Bronchial epithelial cell (primary cell): ENCODE data around the gene PDZD8. TPM values are rescaled to one million over a fixed set of nuclear protein-coding genes. Genes with fewer than 3 reads are reported as not detected.

ENCODE experiments used
- DNase-seq: peaks from one replicate; pipeline ENCODE4 v3.0.0-alpha.2; 2010; ENCODE audit warnings: low read depth
- FAIRE-seq: peaks from 2 replicates; lab custom pipeline; 2011; peaks lifted over from hg19 to GRCh38; lab: Jason Lieb, UNC
- H3K27me3 ChIP-seq: 2 replicates; pipeline ENCODE4 v1.5.1; 2011; ENCODE audit warnings: low read length; ENCODE audit not compliant: control insufficient read depth, insufficient read depth
- H3K36me3 ChIP-seq: 2 replicates; pipeline ENCODE4 v1.5.1; 2011; ENCODE audit warnings: low read length; ENCODE audit not compliant: control insufficient read depth, insufficient read depth
- H3K4me3 ChIP-seq: 2 replicates; pipeline ENCODE4 v1.5.1; 2011; ENCODE audit warnings: mild to moderate bottlenecking, low read depth, low read length, control low read depth
- CTCF ChIP-seq: IDR thresholded peaks from 2 replicates; pipeline ENCODE4 v1.5.1; 2011; ENCODE audit warnings: mild to moderate bottlenecking, moderate library complexity, low read length, control low read depth, inconsistent platforms; ENCODE audit not compliant: insufficient read depth, severe bottlenecking
- total RNA-seq: library from RNA; depleted of rRNA; stranded (reverse); fragments of >200 nt; gene quantifications from 2 replicates; pipeline ENCODE4 v1.2.1, GENCODE V29; 2014

PDZD8 gene
- total RNA-seq, 1 donor from 2014 or later, result 20.3 TPM

GRCh38 chr10:117228210-117228609, 147.0 kb downstream of the PDZD8 start:
- no peak for TF ChIP-seq CTCF
- no peak for DNase-seq
- peaks cover 2% of the 10 kb centered on the region for H3K27me3 ChIP-seq
- no peak overlapping the region for H3K4me3 ChIP-seq
- H3K36me3 ChIP-seq, result no peaks in the 10 kb centered on the region
- FAIRE-seq, result no peak

Other genes starting within 250 kb of the PDZD8 start
- not detected in 2 replicates for gene VAX1, start 237.2 kb downstream of the PDZD8 start, total RNA-seq
- gene KCNK18, start 178.0 kb downstream of the PDZD8 start, total RNA-seq, result not detected in 2 replicates
- gene SLC18A2, start 134.3 kb downstream of the PDZD8 start, total RNA-seq, result not detected in 2 replicates
- not detected in 2 replicates for gene EMX2, start 167.3 kb upstream of the PDZD8 start, total RNA-seq